Skeletal muscle satellite cell (primary cell): ENCODE data around the gene MESD.

ENCODE experiments used
- H3K27me3 ChIP-seq: 2 replicates; pipeline ENCODE4 v1.7.0; 2013; ENCODE audit warnings: low read length; ENCODE audit not compliant: control insufficient read depth, insufficient read depth
- H3K36me3 ChIP-seq: 2 replicates; pipeline ENCODE4 v1.7.0; 2013; ENCODE audit warnings: mild to moderate bottlenecking, control low read depth, low read length; ENCODE audit not compliant: insufficient read depth
- H3K4me1 ChIP-seq: 2 replicates; pipeline ENCODE4 v1.7.0; 2013; ENCODE audit warnings: low read length; ENCODE audit not compliant: control insufficient read depth, insufficient read depth
- H3K4me2 ChIP-seq: 2 replicates; pipeline ENCODE4 v1.7.0; 2013; ENCODE audit warnings: mild to moderate bottlenecking, low read length
- H3K4me3 ChIP-seq: 2 replicates; pipeline ENCODE4 v1.7.0; 2013; ENCODE audit warnings: low read length
- H3K9ac ChIP-seq: 2 replicates; pipeline ENCODE4 v1.7.0; 2013; ENCODE audit warnings: mild to moderate bottlenecking, low read depth, low read length, moderate library complexity
- H3K9me3 ChIP-seq: replicated peaks from 2 replicates; pipeline ENCODE4 v1.7.0; 2013; ENCODE audit warnings: mild to moderate bottlenecking, control low read depth, low read length

Gene MESD

GRCh38 chr15:80985981-80986380 lies 3.6 kb downstream of the MESD start:
- Histone ChIP-seq H3K4me2 (no peak overlapping the region), H3K9ac (no peak overlapping the region), H3K9me3 (no peaks in the 10 kb centered on the region), H3K36me3 (no peaks in the 10 kb centered on the region), H3K4me1 (peaks cover 21% of the 10 kb centered on the region), H3K4me3 (no peak overlapping the region), H3K27me3 (no peaks in the 10 kb centered on the region)

DNA sequence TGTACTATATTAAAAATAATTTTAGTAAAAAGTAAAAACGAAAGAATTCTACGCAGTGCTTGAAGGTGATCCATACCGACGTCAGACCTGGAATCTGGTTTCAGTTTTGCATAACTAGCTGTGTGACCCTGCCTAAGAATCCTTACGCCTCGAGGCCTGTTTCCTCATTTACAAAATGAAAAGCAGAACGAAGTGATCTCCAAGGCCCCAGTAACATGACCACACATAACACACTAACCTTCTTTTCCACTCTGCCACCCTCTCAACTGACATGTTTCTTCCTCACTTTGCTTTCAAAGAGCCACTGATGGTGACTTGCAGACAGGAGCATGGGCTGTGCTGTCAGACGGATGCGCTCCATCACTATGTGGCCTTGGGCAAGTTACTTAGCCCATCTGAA lies 4.8 kb downstream of the MESD start:
- Histone ChIP-seq H3K9ac (no peak overlapping the region), H3K4me1 (peaks cover 10% of the 10 kb centered on the region), H3K4me2 (no peak overlapping the region), H3K4me3 (no peak overlapping the region), H3K27me3 (no peaks in the 10 kb centered on the region), H3K36me3 (peaks cover 7% of the 10 kb centered on the region), H3K9me3 (no peaks in the 10 kb centered on the region)

DNA sequence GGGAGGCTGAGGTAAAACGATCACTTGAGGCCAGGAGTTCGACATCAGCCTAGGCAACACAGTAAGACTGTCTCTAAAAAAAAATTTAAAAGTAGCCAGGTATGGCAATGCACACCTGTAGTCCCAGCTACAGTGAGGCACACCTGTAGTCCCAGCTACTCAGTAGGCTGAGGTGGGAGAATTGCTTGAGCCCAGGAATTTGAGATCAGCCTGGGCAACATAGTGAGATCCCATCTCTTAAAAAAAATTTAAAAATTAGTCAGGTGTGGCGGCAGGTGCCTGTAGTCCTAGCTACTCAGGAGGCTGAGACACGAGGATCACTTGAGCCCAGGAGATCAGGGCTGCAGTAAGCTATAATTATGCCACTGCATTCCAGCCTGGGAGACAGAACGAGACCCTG lies 6.8 kb downstream of the MESD start:
- H3K4me1 ChIP-seq = peaks cover 6% of the 10 kb centered on the region
- no peak overlapping the region for H3K4me2 ChIP-seq
- no peak overlapping the region for H3K4me3 ChIP-seq
- no peak overlapping the region for H3K9ac ChIP-seq
- H3K27me3 ChIP-seq = no peaks in the 10 kb centered on the region
- H3K36me3 ChIP-seq = peaks cover 18% of the 10 kb centered on the region
- no peaks in the 10 kb centered on the region for H3K9me3 ChIP-seq

DNA sequence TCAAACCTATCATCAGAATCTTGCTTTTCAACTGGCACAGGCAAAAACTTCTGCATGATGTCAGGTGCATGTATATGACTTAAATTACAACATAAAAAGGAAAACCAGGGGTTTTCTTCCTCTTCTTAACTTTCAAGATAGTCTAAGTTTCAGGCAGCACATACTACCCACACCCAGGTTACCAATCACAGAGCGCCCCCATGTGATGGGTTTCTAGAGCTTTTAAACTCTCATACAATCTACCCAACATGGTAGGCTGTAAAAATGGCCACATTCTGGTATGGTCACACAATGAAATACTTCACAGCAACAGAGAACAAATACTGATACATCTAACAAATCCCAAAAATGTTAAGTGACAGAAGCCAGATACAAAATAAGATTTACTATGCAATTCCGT lies 7.4 kb downstream of the MESD start:
- H3K9me3 ChIP-seq = no peaks in the 10 kb centered on the region
- peaks cover 18% of the 10 kb centered on the region for H3K36me3 ChIP-seq
- no peaks in the 10 kb centered on the region for H3K27me3 ChIP-seq
- H3K4me3 ChIP-seq = no peak overlapping the region
- peaks cover 6% of the 10 kb centered on the region for H3K4me1 ChIP-seq
- H3K4me2 ChIP-seq = no peak overlapping the region
- H3K9ac ChIP-seq = no peak overlapping the region

DNA sequence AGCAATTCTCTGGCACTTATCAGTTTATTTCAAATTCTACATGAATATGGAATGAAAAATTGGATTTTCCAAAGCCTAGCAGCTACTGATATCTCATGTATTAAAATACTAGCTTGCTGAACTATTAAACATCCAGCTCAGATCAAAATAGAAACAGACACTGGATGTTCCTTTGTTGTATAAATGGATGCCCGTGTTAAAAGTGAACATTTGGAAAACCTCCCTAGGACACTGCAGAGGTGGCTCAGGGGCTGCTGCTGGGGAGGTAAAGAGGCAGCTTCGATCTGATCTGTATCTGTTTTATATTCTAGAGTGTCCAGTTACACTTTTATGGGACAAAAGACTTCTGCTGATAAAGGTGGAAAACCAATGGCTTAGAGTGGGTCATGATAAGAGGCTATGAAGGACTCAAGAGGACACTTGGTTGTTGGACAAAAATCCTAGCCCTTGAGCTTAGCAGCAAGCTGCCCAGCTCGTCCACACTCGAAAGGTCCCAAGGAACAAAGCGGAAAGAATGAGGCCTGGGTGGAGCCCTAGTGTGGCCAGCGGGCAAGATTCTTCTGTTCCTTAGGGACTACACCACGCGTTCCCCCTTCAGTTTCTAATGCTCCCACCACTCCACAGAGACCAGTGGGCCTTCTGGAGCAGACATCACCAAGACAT lies 9.9 kb downstream of the MESD start:
- Histone ChIP-seq H3K36me3 (peaks cover 18% of the 10 kb centered on the region), H3K4me2 (no peak overlapping the region), H3K9ac (no peak overlapping the region), H3K4me1 (peaks cover 6% of the 10 kb centered on the region), H3K9me3 (no peaks in the 10 kb centered on the region), H3K4me3 (no peak overlapping the region), H3K27me3 (no peaks in the 10 kb centered on the region)

DNA sequence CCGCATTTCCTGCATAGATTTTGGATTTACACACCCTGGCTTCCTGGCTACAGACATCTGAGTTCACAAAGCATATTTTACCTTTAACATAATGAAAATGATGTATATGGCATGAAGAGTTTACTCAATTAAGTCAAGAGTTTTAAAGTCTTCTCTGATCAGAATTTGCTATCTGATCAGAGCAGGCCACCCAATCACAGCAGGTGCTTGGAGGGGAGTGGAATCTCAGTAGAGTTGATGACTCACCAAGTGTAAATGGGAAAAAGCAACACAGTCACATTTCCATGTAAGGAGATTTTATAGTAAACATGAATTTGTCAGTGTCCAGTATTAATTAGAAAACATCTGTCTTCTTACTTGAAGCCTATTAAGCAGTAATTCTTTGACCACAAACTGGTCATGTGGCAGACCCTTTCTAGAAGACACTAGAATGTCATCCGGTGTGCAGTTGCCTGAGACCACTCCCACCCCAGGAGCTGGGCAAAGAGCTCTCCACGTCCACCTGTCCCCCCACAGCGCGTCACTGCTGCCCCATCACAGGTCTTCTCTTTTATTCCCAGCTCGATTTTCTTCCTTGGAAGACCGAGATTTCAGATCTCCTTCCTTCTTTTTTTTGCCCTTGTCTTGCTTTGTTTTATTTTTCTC lies 10.8 kb downstream of the MESD start:
- no peak overlapping the region for H3K4me2 ChIP-seq
- peaks cover 18% of the 10 kb centered on the region for H3K36me3 ChIP-seq
- no peaks in the 10 kb centered on the region for H3K27me3 ChIP-seq
- no peaks in the 10 kb centered on the region for H3K9me3 ChIP-seq
- peaks cover 6% of the 10 kb centered on the region for H3K4me1 ChIP-seq
- no peak overlapping the region for H3K4me3 ChIP-seq
- H3K9ac ChIP-seq = no peak overlapping the region

GRCh38 chr15:80977627-80978036 lies 12.0 kb downstream of the MESD start:
- no peak overlapping the region for H3K4me3 ChIP-seq
- H3K4me1 ChIP-seq = peaks cover 6% of the 10 kb centered on the region
- H3K4me2 ChIP-seq = no peak overlapping the region
- H3K9ac ChIP-seq = no peak overlapping the region
- no peaks in the 10 kb centered on the region for H3K27me3 ChIP-seq
- no peaks in the 10 kb centered on the region for H3K9me3 ChIP-seq
- H3K36me3 ChIP-seq = peaks cover 18% of the 10 kb centered on the region

GRCh38 chr15:80976851-80977250 lies 12.8 kb downstream of the MESD start:
- Histone ChIP-seq H3K4me1 (peaks cover 6% of the 10 kb centered on the region), H3K9me3 (no peaks in the 10 kb centered on the region), H3K36me3 (peaks cover 18% of the 10 kb centered on the region), H3K9ac (no peak overlapping the region), H3K27me3 (no peaks in the 10 kb centered on the region), H3K4me2 (no peak overlapping the region), H3K4me3 (no peak overlapping the region)

DNA sequence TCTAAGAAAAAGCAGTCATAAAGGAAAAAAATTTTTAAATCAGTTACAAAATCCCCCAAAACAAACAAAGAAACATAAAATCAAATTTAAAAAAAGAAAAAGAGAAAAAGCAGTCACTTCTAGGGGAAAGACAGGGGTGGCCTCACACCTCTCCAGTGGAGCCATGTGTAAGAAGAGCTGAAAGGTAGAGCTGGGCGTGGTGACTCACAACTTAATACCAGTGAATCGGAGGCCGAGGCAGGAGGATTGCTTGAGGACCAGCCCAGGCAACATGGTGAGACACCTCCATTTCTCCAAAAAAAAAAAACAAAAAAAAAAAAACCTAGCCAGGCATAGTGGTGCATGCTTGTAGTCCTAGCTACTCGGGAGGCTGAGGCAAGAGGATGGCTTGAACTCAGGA lies 14.7 kb downstream of the MESD start:
- no peak overlapping the region for H3K4me3 ChIP-seq
- H3K36me3 ChIP-seq = peaks cover 11% of the 10 kb centered on the region
- H3K9me3 ChIP-seq = no peaks in the 10 kb centered on the region
- H3K4me2 ChIP-seq = no peak overlapping the region
- no peak overlapping the region for H3K9ac ChIP-seq
- H3K4me1 ChIP-seq = peaks cover 6% of the 10 kb centered on the region
- H3K27me3 ChIP-seq = no peaks in the 10 kb centered on the region

DNA sequence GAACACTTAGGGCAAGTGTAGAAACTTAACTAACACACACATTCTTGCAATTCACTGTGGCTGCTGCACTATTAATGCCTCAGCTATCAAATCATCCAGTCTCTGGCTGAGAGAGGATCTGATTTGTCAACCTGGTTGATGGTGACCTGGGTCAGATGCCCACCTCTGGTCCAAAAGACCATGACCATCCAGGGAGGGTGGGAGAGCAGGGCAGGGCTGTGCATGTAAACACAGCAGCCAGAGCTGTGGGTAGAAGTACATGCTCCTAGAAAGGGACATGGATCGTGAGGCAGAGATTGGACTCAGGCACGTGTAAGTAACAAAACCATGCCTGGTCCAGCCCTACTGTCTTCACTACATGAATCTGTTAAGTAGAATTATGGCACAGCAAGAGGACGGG lies 17.3 kb downstream of the MESD start:
- Histone ChIP-seq H3K4me2 (no peak overlapping the region), H3K36me3 (peaks cover 9% of the 10 kb centered on the region), H3K4me3 (no peak overlapping the region), H3K9me3 (no peaks in the 10 kb centered on the region), H3K9ac (no peak overlapping the region), H3K4me1 (peaks cover 11% of the 10 kb centered on the region), H3K27me3 (no peaks in the 10 kb centered on the region)

- H3K36me3 ChIP-seq = peaks cover 12% of the 10 kb centered on the region
- no peaks in the 10 kb centered on the region for H3K27me3 ChIP-seq
- no peaks in the 10 kb centered on the region for H3K9me3 ChIP-seq
- no peak overlapping the region for H3K4me2 ChIP-seq
- no peak overlapping the region for H3K9ac ChIP-seq
- no peak overlapping the region for H3K4me3 ChIP-seq
- H3K4me1 ChIP-seq = peaks cover 13% of the 10 kb centered on the region
These were observed 18.5 kb downstream of the MESD start for GRCh38 chr15:80971143-80971542.

GRCh38 chr15:80970658-80971057 lies 19.0 kb downstream of the MESD start:
- peaks cover 13% of the 10 kb centered on the region for H3K4me1 ChIP-seq
- H3K36me3 ChIP-seq = peaks cover 12% of the 10 kb centered on the region
- no peaks in the 10 kb centered on the region for H3K27me3 ChIP-seq
- no peak overlapping the region for H3K4me2 ChIP-seq
- no peak overlapping the region for H3K4me3 ChIP-seq
- no peaks in the 10 kb centered on the region for H3K9me3 ChIP-seq
- no peak overlapping the region for H3K9ac ChIP-seq
